ENCODE measurements around the gene ARL6. TPM values are rescaled to one million over a fixed set of nuclear protein-coding genes. Genes with fewer than 3 reads are reported as not detected.

ARL6 gene, protein sequence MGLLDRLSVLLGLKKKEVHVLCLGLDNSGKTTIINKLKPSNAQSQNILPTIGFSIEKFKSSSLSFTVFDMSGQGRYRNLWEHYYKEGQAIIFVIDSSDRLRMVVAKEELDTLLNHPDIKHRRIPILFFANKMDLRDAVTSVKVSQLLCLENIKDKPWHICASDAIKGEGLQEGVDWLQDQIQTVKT
- 7.7 and 12.8 TPM in 2 replicates for total RNA-seq

DNA sequence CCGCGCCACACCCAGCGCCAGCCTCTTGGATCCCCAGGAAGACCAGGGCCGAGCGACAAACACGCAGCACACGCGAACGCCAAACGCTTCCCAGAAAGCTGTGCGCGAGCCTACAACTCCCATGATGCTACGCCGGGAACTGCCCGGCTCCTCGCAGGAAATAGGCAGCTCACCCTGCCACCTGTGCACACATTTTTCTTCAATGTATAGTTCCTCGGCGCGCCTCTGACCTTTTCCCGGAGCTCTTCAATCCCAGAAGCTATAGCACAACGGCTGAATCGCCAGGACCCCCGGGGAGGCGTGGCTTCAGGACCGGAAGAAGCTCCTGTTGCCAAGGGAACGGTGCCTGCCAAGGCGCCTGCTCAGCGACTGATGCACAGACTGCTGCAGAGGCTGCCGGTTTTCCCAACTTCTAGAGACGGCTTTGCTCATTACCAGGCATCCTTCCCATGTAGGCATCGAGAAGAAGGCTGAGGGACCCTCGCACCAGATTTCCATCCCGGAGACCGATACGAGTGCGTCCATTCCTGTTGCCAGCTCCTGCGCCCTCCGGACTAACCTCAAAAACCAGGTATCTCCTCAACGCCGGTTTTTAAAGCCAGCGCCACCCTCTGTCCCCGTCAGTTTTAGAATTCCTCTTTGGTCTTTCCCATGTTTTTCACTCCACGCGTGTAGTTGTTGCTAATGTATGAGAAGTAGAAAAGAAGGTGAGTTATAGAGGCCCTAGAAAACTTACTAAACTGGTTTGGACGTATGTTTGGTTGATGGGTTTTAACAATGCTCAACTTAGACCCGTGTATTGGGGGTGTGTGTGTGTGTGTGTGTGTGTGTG is at the start of gene ARL6:
ARL6 (plus strand) TSS at position 352 of the 832 bp plus-strand sequence. CDS start 3,350 bp downstream, outside the sequence.

DNA sequence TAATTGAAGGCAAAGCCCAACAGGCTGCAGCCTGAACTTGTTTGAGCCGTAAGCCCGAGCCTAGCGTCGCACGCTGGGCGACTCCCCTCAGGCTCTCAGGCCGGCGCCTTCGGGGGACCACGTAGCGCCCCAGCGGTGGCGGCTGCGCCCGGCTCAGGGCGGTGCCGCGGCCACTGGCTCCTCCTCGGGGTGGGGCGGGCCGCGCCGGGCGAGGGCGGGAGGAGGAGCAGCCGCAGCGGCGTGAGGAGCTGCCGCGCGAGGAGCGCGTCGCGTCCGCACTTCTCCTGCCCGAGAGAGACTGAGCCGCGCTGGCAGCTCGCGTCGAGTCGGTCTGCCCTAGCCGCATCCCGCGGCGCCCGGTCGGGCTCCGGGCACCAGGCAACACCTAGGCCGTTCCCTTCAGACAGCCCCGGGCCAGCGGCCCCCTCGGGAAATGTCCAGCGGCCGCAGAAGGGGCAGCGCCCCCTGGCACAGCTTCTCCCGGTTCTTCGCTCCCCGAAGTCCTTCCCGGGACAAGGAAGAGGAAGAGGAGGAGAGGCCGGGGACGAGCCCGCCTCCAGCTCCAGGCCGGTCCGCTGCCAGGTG is 57.3 kb downstream of the ARL6 start, which contains the start of gene CRYBG3:
CRYBG3 (plus strand) TSS at position 238 of the 585 bp plus-strand sequence; CDS start at position 434, 196 bp downstream.

Other genes starting within 250 kb of the ARL6 start
- 22.5 and 27.6 TPM in 2 replicates for gene CRYBG3, start 57.3 kb downstream of the ARL6 start, total RNA-seq
- gene RIOX2, start 207.7 kb downstream of the ARL6 start, total RNA-seq, result 31.9 and 33.9 TPM in 2 replicates

All from hair follicle dermal papilla cell (primary cell).